ENCODE measurements around the gene IQCN. TPM values are rescaled to one million over a fixed set of nuclear protein-coding genes. Genes with fewer than 3 reads are reported as not detected.

Gene IQCN
- total RNA-seq, 3 donors from 2014 or later (not counting 1 experiment from before 2014, with no cell fraction given) = 13.7 to 19.4 (median 15.6) TPM

DNA sequence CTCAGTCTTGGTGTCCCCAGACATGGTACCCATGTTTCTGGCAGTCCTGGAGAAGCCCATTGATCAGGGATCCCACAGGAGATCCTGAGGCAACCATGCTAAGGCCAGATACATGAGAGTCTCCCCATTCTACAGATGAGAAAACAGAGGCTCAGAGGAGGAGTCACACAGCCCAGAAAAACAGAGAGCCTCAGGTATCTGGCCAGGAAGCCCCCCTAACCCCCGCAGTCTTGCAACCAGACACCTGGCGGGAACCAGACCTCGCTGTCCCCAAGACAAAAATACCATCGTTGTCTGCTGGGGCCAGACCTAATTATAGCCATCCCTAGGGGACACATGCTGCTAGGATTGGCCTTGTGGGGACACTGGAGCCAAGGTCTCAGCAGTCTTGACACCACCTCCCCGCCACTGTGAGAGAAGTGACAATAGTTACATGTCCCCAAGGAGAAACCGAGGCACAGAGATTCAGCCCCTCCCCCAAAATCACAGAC lies 46.4 kb downstream of the IQCN start:
- no peaks in the 10 kb centered on the region for H3K36me3 Mint-ChIP-seq
- H3K27me3 ChIP-seq (ENCODE audit: control insufficient read depth, insufficient read depth, low read length) = peaks cover 43% of the 10 kb centered on the region
- 65% methylated on average over 5 of the region's 6 CpGs for WGBS (ENCODE audit: insufficient coverage)

DNA sequence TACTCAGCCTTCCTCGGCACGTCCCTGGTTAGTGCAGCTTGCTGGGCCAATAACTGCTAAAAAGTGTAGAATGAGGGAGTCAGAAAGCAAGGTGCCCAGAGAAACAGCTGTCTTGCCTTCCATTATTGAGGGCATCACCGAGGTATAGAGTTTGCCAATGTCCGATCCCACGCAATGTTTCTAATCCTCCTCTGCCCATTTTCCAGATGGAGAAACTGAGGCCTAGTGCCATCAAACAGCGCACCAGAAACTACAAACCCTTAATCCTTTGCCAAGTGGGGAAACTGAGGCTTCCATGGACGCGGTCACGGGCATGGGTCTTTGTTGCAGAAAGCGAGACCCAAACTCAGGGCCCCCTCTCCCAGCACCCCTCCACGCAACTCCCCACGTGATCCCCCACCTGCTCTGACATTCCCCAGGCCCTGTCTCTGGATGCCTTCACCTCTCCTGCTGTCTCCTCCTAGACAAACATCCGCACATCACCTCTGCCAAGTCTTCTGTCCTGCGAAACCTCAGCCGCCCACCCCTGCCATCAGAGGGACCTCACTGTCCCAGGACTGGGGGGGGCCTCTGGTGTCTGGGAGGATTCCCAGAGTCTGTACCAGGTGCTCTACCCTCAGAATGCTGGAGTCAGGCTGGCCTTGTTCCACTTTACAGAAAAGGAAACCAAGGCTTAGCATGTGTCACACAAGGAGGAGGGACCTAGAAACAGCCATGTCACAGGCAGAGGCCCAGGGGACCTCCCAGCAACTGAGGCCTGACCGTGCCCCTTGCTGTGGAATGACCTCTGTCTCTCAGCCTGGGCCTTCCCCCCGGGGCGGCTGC lies 47.1 kb downstream of the IQCN start:
- H3K36me3 ChIP-seq (ENCODE audit: control insufficient read depth, insufficient read depth, low read length) = no peaks in the 10 kb centered on the region
- H3K27ac ChIP-seq (ENCODE audit: low read length) = no peak overlapping the region
- no peaks in the 10 kb centered on the region for H3K9me3 ChIP-seq (ENCODE audit: control insufficient read depth, insufficient read depth, low read length)
- H3K4me1 ChIP-seq (ENCODE audit: control insufficient read depth, insufficient read depth, low read length) = peaks cover 19% of the 10 kb centered on the region
- H3K4me1 Mint-ChIP-seq = peaks cover 9 to 17% of the 10 kb centered on the region in 2 donors
- ATAC-seq (no peak), DNase-seq (no peak)
- no peak overlapping the region for H3K4me3 ChIP-seq (ENCODE audit: low read length)
- H3K27me3 ChIP-seq (ENCODE audit: control insufficient read depth, insufficient read depth, low read length) = peaks cover 39% of the 10 kb centered on the region
- TF ChIP-seq, protein P1, sequence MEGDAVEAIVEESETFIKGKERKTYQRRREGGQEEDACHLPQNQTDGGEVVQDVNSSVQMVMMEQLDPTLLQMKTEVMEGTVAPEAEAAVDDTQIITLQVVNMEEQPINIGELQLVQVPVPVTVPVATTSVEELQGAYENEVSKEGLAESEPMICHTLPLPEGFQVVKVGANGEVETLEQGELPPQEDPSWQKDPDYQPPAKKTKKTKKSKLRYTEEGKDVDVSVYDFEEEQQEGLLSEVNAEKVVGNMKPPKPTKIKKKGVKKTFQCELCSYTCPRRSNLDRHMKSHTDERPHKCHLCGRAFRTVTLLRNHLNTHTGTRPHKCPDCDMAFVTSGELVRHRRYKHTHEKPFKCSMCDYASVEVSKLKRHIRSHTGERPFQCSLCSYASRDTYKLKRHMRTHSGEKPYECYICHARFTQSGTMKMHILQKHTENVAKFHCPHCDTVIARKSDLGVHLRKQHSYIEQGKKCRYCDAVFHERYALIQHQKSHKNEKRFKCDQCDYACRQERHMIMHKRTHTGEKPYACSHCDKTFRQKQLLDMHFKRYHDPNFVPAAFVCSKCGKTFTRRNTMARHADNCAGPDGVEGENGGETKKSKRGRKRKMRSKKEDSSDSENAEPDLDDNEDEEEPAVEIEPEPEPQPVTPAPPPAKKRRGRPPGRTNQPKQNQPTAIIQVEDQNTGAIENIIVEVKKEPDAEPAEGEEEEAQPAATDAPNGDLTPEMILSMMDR (IDR thresholded peaks at IDR 0.05) = no peak
- H3K27me3 Mint-ChIP-seq (ENCODE audit: low read depth in 2 of 2) = peaks cover 47 to 66% of the 10 kb centered on the region in 2 donors
- no peak overlapping the region for H3K27ac Mint-ChIP-seq
- 83% methylated on average over 18 of the region's 18 CpGs for WGBS (ENCODE audit: insufficient coverage)
- no peaks in the 10 kb centered on the region for H3K36me3 Mint-ChIP-seq
- no peak overlapping the region for H3K4me3 Mint-ChIP-seq
- intact Hi-C loops (cut with micrococcal nuclease) = no loop called here
- no peaks in the 10 kb centered on the region for H3K9me3 Mint-ChIP-seq

More for the DNA sequence above, 46.4 kb downstream of the IQCN start:
- H3K27me3 Mint-ChIP-seq (ENCODE audit: low read depth in 2 of 2) = peaks cover 50 to 66% of the 10 kb centered on the region in 2 donors
- no peak overlapping the region for H3K4me3 Mint-ChIP-seq
- intact Hi-C loops (cut with micrococcal nuclease) = no loop called here
- no peaks in the 10 kb centered on the region for H3K9me3 Mint-ChIP-seq
- no peak overlapping the region for H3K27ac ChIP-seq (ENCODE audit: low read length)
- H3K27ac Mint-ChIP-seq = no peak overlapping the region
- TF ChIP-seq, protein P1 (IDR thresholded peaks at IDR 0.05) = no peak
- ATAC-seq (no peak), DNase-seq (no peak)
- peaks cover 9 to 17% of the 10 kb centered on the region in 2 donors for H3K4me1 Mint-ChIP-seq
- H3K36me3 ChIP-seq (ENCODE audit: control insufficient read depth, insufficient read depth, low read length) = no peaks in the 10 kb centered on the region
- H3K4me1 ChIP-seq (ENCODE audit: control insufficient read depth, insufficient read depth, low read length) = peaks cover 22% of the 10 kb centered on the region
- no peak overlapping the region for H3K4me3 ChIP-seq (ENCODE audit: low read length)
- H3K9me3 ChIP-seq (ENCODE audit: control insufficient read depth, insufficient read depth, low read length) = peaks cover under 1% of the 10 kb centered on the region

DNA sequence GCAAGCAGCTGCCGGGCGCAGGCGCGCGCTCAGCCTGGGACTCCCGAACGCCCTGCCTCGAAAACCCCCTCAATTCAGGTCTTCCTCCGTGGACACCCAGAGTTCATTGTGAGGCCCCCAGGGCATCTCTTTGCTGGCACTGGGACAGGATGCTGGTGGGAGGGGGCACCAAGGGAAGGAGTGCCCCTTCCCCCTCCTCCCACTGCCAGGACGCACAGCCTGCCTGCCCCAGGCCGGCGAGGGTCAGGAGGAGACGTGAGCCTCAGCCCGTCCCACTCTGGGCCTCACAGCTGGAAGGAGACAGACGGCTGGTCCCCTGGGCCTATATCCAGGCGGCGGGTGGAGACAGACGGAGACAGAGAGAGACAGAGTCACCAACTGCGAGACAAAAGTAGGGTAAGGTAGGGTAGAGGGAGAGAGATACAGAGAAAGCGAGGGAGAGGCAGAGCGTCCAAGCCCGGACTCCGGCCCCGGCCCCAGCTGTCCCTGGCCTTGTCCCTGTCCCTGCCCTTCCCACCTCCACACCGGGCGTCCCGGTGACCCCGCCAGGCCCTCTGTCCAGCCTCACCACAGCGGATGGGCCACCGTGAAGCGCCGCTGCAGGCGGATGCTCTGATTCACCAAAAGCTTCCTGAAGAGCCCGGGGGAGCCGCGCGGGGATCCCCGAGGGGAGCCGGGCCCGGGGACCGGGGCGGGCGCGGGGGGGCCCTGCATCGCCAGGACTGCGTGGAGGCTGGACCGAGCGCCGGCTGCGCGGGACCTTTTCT lies 48.4 kb downstream of the IQCN start, which contains the start of gene PDE4C:
PDE4C (minus strand) TSS at position 737 of the 767 bp plus-strand sequence; CDS start at position 714, 23 bp downstream.
- H3K4me1 Mint-ChIP-seq = peaks cover 9 to 17% of the 10 kb centered on the region in 2 donors
- no peak within 1 kb of the TSS for H3K4me3 Mint-ChIP-seq
- Histone ChIP-seq H3K36me3 (ENCODE audit: control insufficient read depth, insufficient read depth, low read length) (no peaks in the 10 kb centered on the region), H3K4me3 (ENCODE audit: low read length) (no peak within 1 kb of the TSS), H3K9me3 (ENCODE audit: control insufficient read depth, insufficient read depth, low read length) (no peaks in the 10 kb centered on the region), H3K27ac (ENCODE audit: low read length) (no peak within 1 kb of the TSS), H3K27me3 (ENCODE audit: control insufficient read depth, insufficient read depth, low read length) (peaks cover 35% of the 10 kb centered on the region), H3K4me1 (ENCODE audit: control insufficient read depth, insufficient read depth, low read length) (peaks cover 19% of the 10 kb centered on the region)
- DNase-seq = no peak
- peak in 2 of 3 donors; percentile 8 to 19 for ATAC-seq
- 5% methylated on average over 51 of the region's 51 CpGs for WGBS (ENCODE audit: insufficient coverage)
- no peaks in the 10 kb centered on the region for H3K36me3 Mint-ChIP-seq
- no peak within 1 kb of the TSS for H3K27ac Mint-ChIP-seq
- TF ChIP-seq, protein P1 (IDR thresholded peaks at IDR 0.05) = no peak
- no peaks in the 10 kb centered on the region for H3K9me3 Mint-ChIP-seq
- intact Hi-C loops (cut with micrococcal nuclease) = no loop called here
- peaks cover 44 to 65% of the 10 kb centered on the region in 2 donors for H3K27me3 Mint-ChIP-seq (ENCODE audit: low read depth in 2 of 2)
